Superior temporal gyrus (tissue), 1 donor: ENCODE measurements around the gene GUCD1.

Source experiments
- DNase-seq: peaks from one replicate; pipeline ENCODE4 v3.0.0-alpha.2; 2016; ENCODE audit errors: extremely low spot score

GUCD1 gene

GRCh38 chr22:24503843-24504338 lies 51.0 kb downstream of the GUCD1 start:
- DNase-seq: no peak

GRCh38 chr22:24503137-24503842 lies 51.6 kb downstream of the GUCD1 start:
- peak; percentile 22 for DNase-seq

GRCh38 chr22:24502541-24502940 lies 52.4 kb downstream of the GUCD1 start:
- no peak for DNase-seq

- DNase-seq: no peak
Observed at GRCh38 chr22:24502034-24502433, 52.9 kb downstream of the GUCD1 start.

- DNase-seq: no peak
Observed at GRCh38 chr22:24501301-24502005, 53.5 kb downstream of the GUCD1 start.

- DNase-seq: no peak
Observed at GRCh38 chr22:24500277-24500820, 54.6 kb downstream of the GUCD1 start.

GRCh38 chr22:24499706-24500276 lies 55.1 kb downstream of the GUCD1 start:
- DNase-seq: no peak

- DNase-seq: no peak
Observed at GRCh38 chr22:24498824-24499223, 56.1 kb downstream of the GUCD1 start.

GRCh38 chr22:24497841-24498258 lies 57.1 kb downstream of the GUCD1 start:
- DNase-seq: no peak

- no peak for DNase-seq
Observed at GRCh38 chr22:24496661-24497060, 58.3 kb downstream of the GUCD1 start.

- no peak for DNase-seq
Observed at GRCh38 chr22:24496234-24496633, 58.7 kb downstream of the GUCD1 start.

- DNase-seq: no peak
Observed at GRCh38 chr22:24495365-24495675, 59.6 kb downstream of the GUCD1 start.

GRCh38 chr22:24494528-24495364 lies 60.2 kb downstream of the GUCD1 start, which contains the start of gene UPB1:
UPB1 (plus strand) TSS chr22:24495332; CDS start chr22:24495404, 72 bp downstream.
- DNase-seq: no peak

GRCh38 chr22:24494167-24494527 lies 60.8 kb downstream of the GUCD1 start:
- DNase-seq: no peak

- DNase-seq: no peak
Observed at GRCh38 chr22:24492391-24492790, 62.5 kb downstream of the GUCD1 start.
